Measurements from ENCODE around the gene ZNF627.

ZNF627 gene

GRCh38 chr19:11574689-11575088 lies 22.6 kb upstream of the ZNF627 start:
- no peak overlapping the region for H3K27ac ChIP-seq
- no peaks in the 10 kb centered on the region for H3K27me3 ChIP-seq (replicated peaks)
- H3K4me3 ChIP-seq (ENCODE audit: low read depth, low read length), result no peak overlapping the region
- DNase-seq, result no peak
- no peak for TF ChIP-seq CTCF (IDR thresholded peaks at IDR 0.05; ENCODE audit: low read depth, low read length, missing control alignments)
- in situ Hi-C loops (cut with HindIII; ENCODE audit: low pct_ligation_motif_present, low sequenced_read_pairs), result no loop called here
- no peaks in the 10 kb centered on the region for H3K36me3 ChIP-seq (replicated peaks)

- Histone ChIP-seq H3K4me3 (ENCODE audit: low read depth, low read length) (no peak overlapping the region), H3K27ac (no peak overlapping the region), H3K36me3 (replicated peaks) (no peaks in the 10 kb centered on the region), H3K27me3 (replicated peaks) (no peaks in the 10 kb centered on the region)
- no peak for DNase-seq
- TF ChIP-seq CTCF (IDR thresholded peaks at IDR 0.05; ENCODE audit: low read depth, low read length, missing control alignments), result no peak
- in situ Hi-C loops (cut with HindIII; ENCODE audit: low pct_ligation_motif_present, low sequenced_read_pairs), result no loop called here
Observed at GRCh38 chr19:11576227-11576626, 21.1 kb upstream of the ZNF627 start.

- H3K27ac ChIP-seq, result no peak within 1 kb of the TSS
- in situ Hi-C loops (cut with HindIII; ENCODE audit: low pct_ligation_motif_present, low sequenced_read_pairs), result no loop called here
- H3K4me3 ChIP-seq (ENCODE audit: low read depth, low read length), result peak within 1 kb of the TSS; percentile 5
- DNase-seq, result no peak
- H3K36me3 ChIP-seq (replicated peaks), result no peaks in the 10 kb centered on the region
- no peak for TF ChIP-seq CTCF (IDR thresholded peaks at IDR 0.05; ENCODE audit: low read depth, low read length, missing control alignments)
- no peaks in the 10 kb centered on the region for H3K27me3 ChIP-seq (replicated peaks)
Observed at GRCh38 chr19:11577451-11578257, 19.6 kb upstream of the ZNF627 start, which contains the start of gene ACP5. Gene ACP5, minus strand, starts transcription at chr19:11577645. Its CDS starts 328 bp downstream, at chr19:11577317.

GRCh38 chr19:11578258-11579142 lies 18.8 kb upstream of the ZNF627 start:
- peak overlapping the region; percentile 5 for H3K4me3 ChIP-seq (ENCODE audit: low read depth, low read length)
- no peaks in the 10 kb centered on the region for H3K27me3 ChIP-seq (replicated peaks)
- no peak for TF ChIP-seq CTCF (IDR thresholded peaks at IDR 0.05; ENCODE audit: low read depth, low read length, missing control alignments)
- H3K27ac ChIP-seq, result no peak overlapping the region
- no peaks in the 10 kb centered on the region for H3K36me3 ChIP-seq (replicated peaks)
- DNase-seq, result no peak
- in situ Hi-C loops (cut with HindIII; ENCODE audit: low pct_ligation_motif_present, low sequenced_read_pairs), result no loop called here

- Histone ChIP-seq H3K36me3 (replicated peaks) (no peaks in the 10 kb centered on the region), H3K4me3 (ENCODE audit: low read depth, low read length) (no peak overlapping the region), H3K27ac (no peak overlapping the region), H3K27me3 (replicated peaks) (no peaks in the 10 kb centered on the region)
- TF ChIP-seq CTCF (IDR thresholded peaks at IDR 0.05; ENCODE audit: low read depth, low read length, missing control alignments), result no peak
- DNase-seq, result no peak
- in situ Hi-C loops (cut with HindIII; ENCODE audit: low pct_ligation_motif_present, low sequenced_read_pairs), result no loop called here
Observed at GRCh38 chr19:11580116-11580515, 17.2 kb upstream of the ZNF627 start.

All from brain microvascular endothelial cell (primary cell).